HepG2 (cell line): ENCODE data around the gene STRADB. TPM values are rescaled to one million over a fixed set of nuclear protein-coding genes. Genes with fewer than 3 reads are reported as not detected.
"Not testable (repeated sequence)": the region's sequence is repeated elsewhere in the genome, so short reads cannot be mapped to it uniquely, and the experiment has no call there.

ENCODE experiments used
- EP300 ChIP-seq, 3 experiments: sonication (generic) in 1 of 3; formaldehyde crosslinking in 1 of 3; IDR thresholded peaks; 2 replicates each; pipeline versions ENCODE4 v1.5.1 to v1.6.1; 2011 to 2020; ENCODE audit warnings: low read depth in 2 of 3, low read length in 2 of 3, borderline replicate concordance in 1 of 3, improper control_type of control experiment in 1 of 3, mild to moderate bottlenecking in 1 of 3, missing genetic modification reagents in 1 of 3, moderate library complexity in 1 of 3
- HNF4A ChIP-seq: sonication (generic); formaldehyde crosslinking; IDR thresholded peaks from 2 replicates; pipeline ENCODE4 v1.4.0; 2020; ENCODE audit warnings: missing genetic modification reagents
- HOXA3 ChIP-seq: sonication (generic); formaldehyde crosslinking; IDR thresholded peaks from 2 replicates; pipeline ENCODE4 v1.5.0; 2020; ENCODE audit warnings: missing genetic modification reagents
- KMT2A ChIP-seq: sonication (generic); formaldehyde crosslinking; IDR thresholded peaks from 2 replicates; pipeline ENCODE4 v1.4.0; 2020; ENCODE audit warnings: missing genetic modification reagents
- NCOA2 ChIP-seq: sonication (generic); formaldehyde crosslinking; IDR thresholded peaks from 2 replicates; pipeline ENCODE4 v1.8.0; 2022; ENCODE audit warnings: inconsistent platforms
- NR2C2 ChIP-seq: sonication (generic); formaldehyde crosslinking; IDR thresholded peaks from 2 replicates; pipeline ENCODE4 v1.4.0; 2020; ENCODE audit warnings: missing genetic modification reagents, mild to moderate bottlenecking, moderate library complexity, borderline replicate concordance
- PAXIP1 ChIP-seq: sonication (generic); formaldehyde crosslinking; conservative IDR thresholded peaks from 2 replicates; pipeline ENCODE4 v1.4.0; 2020; ENCODE audit warnings: mild to moderate bottlenecking, missing genetic modification reagents, moderate library complexity
- PPARG ChIP-seq: conservative IDR thresholded peaks from 2 replicates; pipeline ENCODE4 v1.6.1; 2016; ENCODE audit warnings: missing biosample characterization, missing genetic modification reagents
- SOX13 ChIP-seq, 3 experiments: fragments of 450-650 bp in 1 of 3; sonication (generic) in 1 of 3; formaldehyde crosslinking in 1 of 3; IDR thresholded peaks in 2 of 3; conservative IDR thresholded peaks in 1 of 3; 2 replicates each; pipeline versions ENCODE4 v1.5.0 to v1.6.1; 2016 to 2020; ENCODE audit warnings: antibody characterized with exemption in 1 of 3, mild to moderate bottlenecking in 1 of 3, missing compliant biosample characterization in 1 of 3, missing genetic modification reagents in 1 of 3, moderate library complexity in 1 of 3
- ZNF441 ChIP-seq: sonication (generic); formaldehyde crosslinking; IDR thresholded peaks from 2 replicates; pipeline ENCODE4 v1.7.0; 2021; ENCODE audit warnings: missing genetic modification reagents, borderline replicate concordance
- ZSCAN29 ChIP-seq: sonication (generic); formaldehyde crosslinking; conservative IDR thresholded peaks from 2 replicates; pipeline ENCODE4 v1.4.0; 2020; ENCODE audit warnings: mild to moderate bottlenecking, missing genetic modification reagents
- polyA plus RNA-seq, 8 experiments: library from polyadenylated mRNA; depleted of rRNA in 3 of 8; stranded (reverse) in 7 of 8; unstranded in 1 of 8; fragments of >200 nt; fragmentation: Illumina TruSeq in 4 of 8; extraction: Trizol in 4 of 8; gene quantifications; 2 replicates each; pipeline versions ENCODE4 v1.2.1 to v1.2.3, GENCODE V29; 2011 to 2016; ENCODE audit warnings: low read depth in 4 of 8, missing spikeins in 1 of 8, mixed read lengths in 1 of 8; ENCODE audit not compliant: insufficient read depth in 1 of 8
- total RNA-seq, 5 experiments: library from RNA; depleted of rRNA; stranded (reverse); fragments of >200 nt; fragmentation: Illumina TruSeq; extraction: Trizol; gene quantifications; 2 replicates each; pipeline ENCODE4 v1.2.3, GENCODE V29; 2016; ENCODE audit warnings: low read depth in 1 of 5
- TF ChIP-seq, protein P1 (sequence below): sonication (generic); formaldehyde crosslinking; IDR thresholded peaks from 2 replicates; pipeline ENCODE4 v1.5.0; 2020; ENCODE audit warnings: mild to moderate bottlenecking, missing genetic modification reagents, borderline replicate concordance
- TF ChIP-seq, protein P2 (sequence below): sonication (generic); formaldehyde crosslinking; IDR thresholded peaks from 2 replicates; pipeline ENCODE4 v1.4.0; 2020; ENCODE audit warnings: missing genetic modification reagents
- TF ChIP-seq, protein P3 (sequence below): sonication (generic); formaldehyde crosslinking; IDR thresholded peaks from 2 replicates; pipeline ENCODE4 v1.8.0; 2022; ENCODE audit warnings: mild to moderate bottlenecking, missing genetic modification reagents

STRADB gene
- total and polyA plus RNA-seq, 2 of the 13 experiments (the other 11 are each of a cell fraction or from before 2014, with no cell fraction given), result 34.1 to 66.6 TPM

GRCh38 chr2:201429835-201430234 lies 21.7 kb upstream of the STRADB start (continued):
- TF ChIP-seq, protein P1, sequence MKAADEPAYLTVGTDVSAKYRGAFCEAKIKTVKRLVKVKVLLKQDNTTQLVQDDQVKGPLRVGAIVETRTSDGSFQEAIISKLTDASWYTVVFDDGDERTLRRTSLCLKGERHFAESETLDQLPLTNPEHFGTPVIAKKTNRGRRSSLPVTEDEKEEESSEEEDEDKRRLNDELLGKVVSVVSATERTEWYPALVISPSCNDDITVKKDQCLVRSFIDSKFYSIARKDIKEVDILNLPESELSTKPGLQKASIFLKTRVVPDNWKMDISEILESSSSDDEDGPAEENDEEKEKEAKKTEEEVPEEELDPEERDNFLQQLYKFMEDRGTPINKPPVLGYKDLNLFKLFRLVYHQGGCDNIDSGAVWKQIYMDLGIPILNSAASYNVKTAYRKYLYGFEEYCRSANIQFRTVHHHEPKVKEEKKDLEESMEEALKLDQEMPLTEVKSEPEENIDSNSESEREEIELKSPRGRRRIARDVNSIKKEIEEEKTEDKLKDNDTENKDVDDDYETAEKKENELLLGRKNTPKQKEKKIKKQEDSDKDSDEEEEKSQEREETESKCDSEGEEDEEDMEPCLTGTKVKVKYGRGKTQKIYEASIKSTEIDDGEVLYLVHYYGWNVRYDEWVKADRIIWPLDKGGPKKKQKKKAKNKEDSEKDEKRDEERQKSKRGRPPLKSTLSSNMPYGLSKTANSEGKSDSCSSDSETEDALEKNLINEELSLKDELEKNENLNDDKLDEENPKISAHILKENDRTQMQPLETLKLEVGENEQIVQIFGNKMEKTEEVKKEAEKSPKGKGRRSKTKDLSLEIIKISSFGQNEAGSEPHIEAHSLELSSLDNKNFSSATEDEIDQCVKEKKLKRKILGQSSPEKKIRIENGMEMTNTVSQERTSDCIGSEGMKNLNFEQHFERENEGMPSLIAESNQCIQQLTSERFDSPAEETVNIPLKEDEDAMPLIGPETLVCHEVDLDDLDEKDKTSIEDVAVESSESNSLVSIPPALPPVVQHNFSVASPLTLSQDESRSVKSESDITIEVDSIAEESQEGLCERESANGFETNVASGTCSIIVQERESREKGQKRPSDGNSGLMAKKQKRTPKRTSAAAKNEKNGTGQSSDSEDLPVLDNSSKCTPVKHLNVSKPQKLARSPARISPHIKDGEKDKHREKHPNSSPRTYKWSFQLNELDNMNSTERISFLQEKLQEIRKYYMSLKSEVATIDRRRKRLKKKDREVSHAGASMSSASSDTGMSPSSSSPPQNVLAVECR (CRISPR knock-in tag), result peak; percentile 42; the same call in 1 of the 2 replicates
- TF ChIP-seq ZNF441 (CRISPR knock-in tag) (peak; percentile 26; the same call in 1 of the 2 replicates), PPARG (CRISPR knock-in tag) (peak; percentile 84), EP300 (IDR thresholded peaks at IDR 0.05; ENCODE audit: low read depth in 2 of 2, low read length in 2 of 2) (peak in 1 of 2 experiments; percentile 30; a peak in 1 of 4 replicates), NCOA2 (peak; percentile 25; the same call in 1 of the 2 replicates), PAXIP1 (CRISPR knock-in tag) (peak; percentile 61), NR2C2 (0 out of 2 replicates have a peak, but pooled peaks have one; percentile 6), HOXA3 (CRISPR knock-in tag) (peak; percentile 18; the same call in 1 of the 2 replicates), ZSCAN29 (CRISPR knock-in tag) (0 out of 2 replicates have a peak, but pooled peaks have one; percentile 20), KMT2A (CRISPR knock-in tag) (peak; percentile 57), SOX13 (CRISPR knock-in tag; conservative IDR thresholded peaks at IDR 0.05 in 1 of 2, IDR thresholded peaks at IDR 0.05 in 1 of 2) (peak in 1 of 2 experiments; percentile 26; a peak in 1 of 4 replicates), HNF4A (peak; percentile 58; the same call in 1 of the 2 replicates)
- TF ChIP-seq, protein P2, sequence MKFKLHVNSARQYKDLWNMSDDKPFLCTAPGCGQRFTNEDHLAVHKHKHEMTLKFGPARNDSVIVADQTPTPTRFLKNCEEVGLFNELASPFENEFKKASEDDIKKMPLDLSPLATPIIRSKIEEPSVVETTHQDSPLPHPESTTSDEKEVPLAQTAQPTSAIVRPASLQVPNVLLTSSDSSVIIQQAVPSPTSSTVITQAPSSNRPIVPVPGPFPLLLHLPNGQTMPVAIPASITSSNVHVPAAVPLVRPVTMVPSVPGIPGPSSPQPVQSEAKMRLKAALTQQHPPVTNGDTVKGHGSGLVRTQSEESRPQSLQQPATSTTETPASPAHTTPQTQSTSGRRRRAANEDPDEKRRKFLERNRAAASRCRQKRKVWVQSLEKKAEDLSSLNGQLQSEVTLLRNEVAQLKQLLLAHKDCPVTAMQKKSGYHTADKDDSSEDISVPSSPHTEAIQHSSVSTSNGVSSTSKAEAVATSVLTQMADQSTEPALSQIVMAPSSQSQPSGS, result 0 out of 2 replicates have a peak, but pooled peaks have one; percentile 16
- TF ChIP-seq EP300 (CRISPR knock-in tag; IDR thresholded peaks at IDR 0.05; ENCODE audit: borderline replicate concordance); SOX13 (IDR thresholded peaks at IDR 0.05): not testable (repeated sequence)
- TF ChIP-seq, protein P3, sequence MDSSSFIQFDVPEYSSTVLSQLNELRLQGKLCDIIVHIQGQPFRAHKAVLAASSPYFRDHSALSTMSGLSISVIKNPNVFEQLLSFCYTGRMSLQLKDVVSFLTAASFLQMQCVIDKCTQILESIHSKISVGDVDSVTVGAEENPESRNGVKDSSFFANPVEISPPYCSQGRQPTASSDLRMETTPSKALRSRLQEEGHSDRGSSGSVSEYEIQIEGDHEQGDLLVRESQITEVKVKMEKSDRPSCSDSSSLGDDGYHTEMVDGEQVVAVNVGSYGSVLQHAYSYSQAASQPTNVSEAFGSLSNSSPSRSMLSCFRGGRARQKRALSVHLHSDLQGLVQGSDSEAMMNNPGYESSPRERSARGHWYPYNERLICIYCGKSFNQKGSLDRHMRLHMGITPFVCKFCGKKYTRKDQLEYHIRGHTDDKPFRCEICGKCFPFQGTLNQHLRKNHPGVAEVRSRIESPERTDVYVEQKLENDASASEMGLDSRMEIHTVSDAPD (CRISPR knock-in tag), result 0 out of 2 replicates have a peak, but pooled peaks have one; percentile 4
